GM12878 (cell line): ENCODE measurements around the gene SPARC. TPM values are rescaled to one million over a fixed set of nuclear protein-coding genes. Genes with fewer than 3 reads are reported as not detected.

Source experiments
- ATAC-seq: fragments of 200-7000 bp; cut with Tn5 transposase; 3 replicates; pipeline ENCODE4 v1.9.1; 2020; ENCODE audit warnings: mild to moderate bottlenecking, moderate library complexity
- BruUV-seq: library from RNA; stranded (reverse); fragments of 400-500 nt; replicated peaks from 2 replicates; lab custom pipeline; 2021; lab: Mats Ljungman, UMichigan
- CTCF ChIA-PET: fragments of 300-600 bp; sonication (Branson Sonifier 250); formaldehyde crosslinking; extraction: SDS; loops from one replicate; lab custom pipeline; 2021; ENCODE audit warnings: inconsistent platforms; lab: Yijun Ruan, JAX
- POLR2A ChIA-PET: fragments of 350-600 bp; formaldehyde crosslinking; extraction: SDS; loops from one replicate; lab custom pipeline; 2021; ENCODE audit warnings: inconsistent platforms; lab: Charles Lee
- RAD21 ChIA-PET: fragments of 300-600 bp; sonication (Branson Sonifier 250); formaldehyde crosslinking; loops from one replicate; lab custom pipeline; 2023; ENCODE audit warnings: antibody characterized with exemption; ENCODE audit not compliant: unreplicated experiment; lab: Charles Lee
- SMC1A ChIA-PET: fragments of 300-600 bp; sonication (Branson Sonifier 250); formaldehyde crosslinking; loops from one replicate; lab custom pipeline; 2023; ENCODE audit not compliant: unreplicated experiment, uncharacterized antibody; lab: Charles Lee
- DNase-seq: peaks from one replicate; pipeline ENCODE4 v3.0.0-alpha.2; 2011; ENCODE audit warnings: low read depth, low spot score
- FAIRE-seq: peaks from 3 replicates; lab custom pipeline; 2011; peaks lifted over from hg19 to GRCh38; lab: Jason Lieb, UNC
- H2AFZ ChIP-seq: 2 replicates; pipeline ENCODE4 v1.6.0; 2011; ENCODE audit warnings: low read depth, low read length, control low read depth; ENCODE audit not compliant: control insufficient read depth
- H3K27ac ChIP-seq: 2 replicates; pipeline ENCODE4 v1.5.1; 2011; ENCODE audit warnings: control low read depth; ENCODE audit not compliant: control insufficient read depth, insufficient read depth
- H3K27me3 ChIP-seq, 2 experiments: replicated peaks in 1 of 2; 2 replicates each; pipeline versions ENCODE4 v1.6.0 to v1.6.1; 2011; ENCODE audit warnings: low read length in 1 of 2; ENCODE audit not compliant: control insufficient read depth in 2 of 2, insufficient read depth in 2 of 2
- H3K36me3 ChIP-seq, 2 experiments: 2 replicates each; pipeline ENCODE4 v1.5.1; 2011; ENCODE audit warnings: low read length in 1 of 2; ENCODE audit not compliant: control insufficient read depth in 2 of 2, insufficient read depth in 2 of 2
- H3K4me1 ChIP-seq: 2 replicates; pipeline ENCODE4 v1.6.1; 2011; ENCODE audit warnings: mild to moderate bottlenecking, low read length, moderate library complexity, mixed read lengths; ENCODE audit not compliant: control insufficient read depth, insufficient read depth
- H3K4me2 ChIP-seq: 2 replicates; pipeline ENCODE4 v1.6.0; 2011; ENCODE audit warnings: control low read depth; ENCODE audit not compliant: control insufficient read depth, insufficient read depth
- H3K4me3 ChIP-seq: fragments of 200-600 bp; sonication (generic); 2 replicates; pipeline ENCODE4 v1.5.1; 2016
- H3K79me2 ChIP-seq: 2 replicates; pipeline ENCODE4 v1.6.0; 2011; ENCODE audit warnings: low read length; ENCODE audit not compliant: control insufficient read depth, insufficient read depth
- H3K9ac ChIP-seq: 2 replicates; pipeline ENCODE4 v1.8.0; 2011; ENCODE audit warnings: low read length, control low read depth, mixed read lengths; ENCODE audit not compliant: control insufficient read depth, insufficient read depth
- H3K9me3 ChIP-seq: replicated peaks from 3 replicates; pipeline ENCODE4 v1.5.1; 2011; ENCODE audit warnings: mild to moderate bottlenecking, low read length; ENCODE audit not compliant: control insufficient read depth, insufficient read depth
- H4K20me1 ChIP-seq: 2 replicates; pipeline ENCODE4 v1.6.0; 2011; ENCODE audit not compliant: control insufficient read depth, insufficient read depth
- ATF2 ChIP-seq: IDR thresholded peaks from 2 replicates; pipeline ENCODE4 v1.6.1; 2012; ENCODE audit warnings: low read length, inconsistent platforms
- BCL3 ChIP-seq: IDR thresholded peaks from 2 replicates; pipeline ENCODE4 v1.6.1; 2011; ENCODE audit warnings: borderline replicate concordance, low read depth, mild to moderate bottlenecking, moderate library complexity, low read length; ENCODE audit not compliant: insufficient read depth, poor library complexity, severe bottlenecking
- CBFB ChIP-seq: IDR thresholded peaks from 2 replicates; pipeline ENCODE4 v1.6.1; 2016; ENCODE audit warnings: antibody characterized with exemption, low read depth
- GATAD2B ChIP-seq: fragments of 450-650 bp; conservative IDR thresholded peaks from 2 replicates; pipeline ENCODE4 v1.6.1; 2017; ENCODE audit warnings: low read depth, mild to moderate bottlenecking, moderate library complexity
- IRF4 ChIP-seq: IDR thresholded peaks from 2 replicates; pipeline ENCODE4 v1.6.1; 2011; ENCODE audit warnings: low read depth, low read length
- MEF2A ChIP-seq: IDR thresholded peaks from 2 replicates; pipeline ENCODE4 v1.6.1; 2011; ENCODE audit warnings: low read depth, mild to moderate bottlenecking, low read length, moderate library complexity; ENCODE audit not compliant: insufficient read depth
- MXI1 ChIP-seq: fragments of 150-350 bp; IDR thresholded peaks from 2 replicates; pipeline ENCODE4 v1.6.1; 2011; ENCODE audit warnings: low read depth, mild to moderate bottlenecking, inconsistent platforms, low read length, improper control_type of control experiment
- NR2C1 ChIP-seq: fragments of 450-650 bp; IDR thresholded peaks from 2 replicates; pipeline ENCODE4 v1.6.1; 2017; ENCODE audit warnings: antibody characterized with exemption, mild to moderate bottlenecking, moderate library complexity
- NRF1 ChIP-seq: conservative IDR thresholded peaks from 2 replicates; pipeline ENCODE4 v1.6.1; 2011; ENCODE audit warnings: mild to moderate bottlenecking, low read depth, low read length, improper control_type of control experiment
- PML ChIP-seq: IDR thresholded peaks from 2 replicates; pipeline ENCODE4 v1.6.1; 2012; ENCODE audit warnings: low read length, inconsistent platforms
- POLR2AphosphoS5 ChIP-seq: IDR thresholded peaks from 2 replicates; pipeline ENCODE4 v1.6.1; 2011; ENCODE audit warnings: mild to moderate bottlenecking, low read length, inconsistent platforms
- RELA ChIP-seq: fragments of 450-650 bp; IDR thresholded peaks from 2 replicates; pipeline ENCODE4 v1.8.0; 2014; ENCODE audit warnings: borderline replicate concordance; ENCODE audit not compliant: partially characterized antibody
- SMC3 ChIP-seq: IDR thresholded peaks from 2 replicates; pipeline ENCODE4 v1.6.1; 2011; ENCODE audit warnings: low read length, improper control_type of control experiment, borderline replicate concordance
- STAT1 ChIP-seq: fragments of 450-650 bp; conservative IDR thresholded peaks from 2 replicates; pipeline ENCODE4 v1.6.1; 2014; ENCODE audit warnings: antibody characterized with exemption, mild to moderate bottlenecking
- STAT3 ChIP-seq: IDR thresholded peaks from 2 replicates; pipeline ENCODE4 v1.6.1; 2011; ENCODE audit warnings: low read depth, low read length, improper control_type of control experiment
- TCF7 ChIP-seq: IDR thresholded peaks from 2 replicates; pipeline ENCODE4 v1.6.1; 2014; ENCODE audit warnings: antibody characterized with exemption, borderline replicate concordance
- WGBS: methylation state at CpG from one replicate; pipeline ENCODE4 v1.1.6; 2016; ENCODE audit warnings: low lambda C conversion rate; ENCODE audit not compliant: insufficient replicate concordance, insufficient coverage; ENCODE audit errors: missing lambda C conversion rate; 5-methylcytosine and 5-hydroxymethylcytosine counted together
- in situ Hi-C: fragments of 300-500 bp; cut with MboI; formaldehyde crosslinking; loops from 9 replicates; pipeline ENCODE4 v1.14.3; 2018; ENCODE audit warnings: mixed read lengths
- intact Hi-C: fragments of 100-400 bp; cut with micrococcal nuclease; formaldehyde crosslinking; loops from one replicate; pipeline ENCODE4 v1.14.2; 2022; ENCODE audit not compliant: unreplicated experiment
- polyA plus RNA-seq, 11 experiments: library from polyadenylated mRNA; depleted of rRNA in 4 of 11; unstranded in 6 of 11; stranded (reverse) in 5 of 11; fragments of >200 nt; fragmentation: Nextera tagmentation in 4 of 11; fragmentation: Illumina TruSeq in 1 of 11; extraction: Ambion mirVana in 4 of 11; extraction: Trizol in 1 of 11; gene quantifications; 1 replicate in 1 of 11; 2 replicates in 10 of 11; pipeline versions ENCODE4 v1.2.1 to v1.2.3, GENCODE V29; 2011 to 2016; ENCODE audit warnings: inconsistent platforms in 2 of 11, missing spikeins in 2 of 11, low read depth in 1 of 11
- total RNA-seq, 4 experiments: library from RNA; depleted of rRNA in 3 of 4; stranded (reverse); fragments of >200 nt in 3 of 4; fragmentation: Illumina TruSeq in 1 of 4; extraction: Trizol in 1 of 4; gene quantifications; 2 replicates each; pipeline versions ENCODE4 v1.2.1 to v1.2.3, GENCODE V29; 2013 to 2021
- TF ChIP-seq, protein P1 (sequence below): IDR thresholded peaks from 2 replicates; pipeline ENCODE4 v1.6.1; 2012; ENCODE audit warnings: low read depth, low read length, improper control_type of control experiment
- TF ChIP-seq, protein P2 (sequence below): IDR thresholded peaks from 2 replicates; pipeline ENCODE4 v1.6.1; 2012; ENCODE audit warnings: mild to moderate bottlenecking, low read depth, low read length

The SPARC gene
- total and polyA plus RNA-seq, 10 of the 15 experiments (the other 5 are each of a cell fraction or from before 2014, with no cell fraction given), result 29.6 to 154 (median 57.0) TPM

GRCh38 chr5:151670953-151671636 lies 15.6 kb downstream of the SPARC start:
- H3K4me3 ChIP-seq, result no peak overlapping the region
- no peaks in the 10 kb centered on the region for H3K79me2 ChIP-seq
- POLR2A ChIA-PET, result interaction anchor here (1.0 kb wide), 1 partner anchor 11 kb away, joined by 3 read pairs; no protein-coding TSS in a partner anchor
- SMC1A ChIA-PET, result interaction anchor here (1.0 to 1.3 kb wide), 3 partner anchors 10 to 49 kb away, joined by 3 to 8 read pairs (median 4); no protein-coding TSS in a partner anchor
- BruUV-seq, result no TSS peak
- FAIRE-seq, result no peak
- in situ Hi-C loops, result no loop called here
- no peak overlapping the region for H2AFZ ChIP-seq
- no peaks in the 10 kb centered on the region for H3K9me3 ChIP-seq
- no peak for ATAC-seq
- intact Hi-C loops, result no loop called here
- no peaks in the 10 kb centered on the region for H3K27me3 ChIP-seq
- H4K20me1 ChIP-seq, result no peaks in the 10 kb centered on the region
- RAD21 ChIA-PET, result interaction anchor here (0.8 to 1.2 kb wide), 3 partner anchors 19 to 224 kb away, joined by 3 to 4 read pairs (median 4); partner anchors contain the start of gene SLC36A1
- no peak overlapping the region for H3K27ac ChIP-seq
- CTCF ChIA-PET, result interaction anchor here (0.6 to 1.2 kb wide), 5 partner anchors 12 to 65 kb away, joined by 3 to 5 read pairs (median 3); no protein-coding TSS in a partner anchor
- no peak overlapping the region for H3K9ac ChIP-seq
- peaks cover 2 to 13% of the 10 kb centered on the region in 2 experiments for H3K36me3 ChIP-seq
- DNase-seq, result no peak
- WGBS, result 55% methylated on average over 6 of the region's 6 CpGs
- peaks cover 10% of the 10 kb centered on the region; the same call in 1 of the 2 replicates for H3K4me1 ChIP-seq
- H3K4me2 ChIP-seq, result no peak overlapping the region
- TF ChIP-seq POLR2AphosphoS5, result no peak
- TF ChIP-seq RELA, result no peak
- no peak for TF ChIP-seq IRF4
- no peak for TF ChIP-seq STAT1
- TF ChIP-seq NRF1, result no peak
- no peak for TF ChIP-seq STAT3
- no peak for TF ChIP-seq NR2C1
- no peak for TF ChIP-seq PML
- no peak for TF ChIP-seq MEF2A
- TF ChIP-seq GATAD2B, result no peak
- no peak for TF ChIP-seq TCF7
- no peak for TF ChIP-seq SMC3
- no peak for TF ChIP-seq BCL3
- no peak for TF ChIP-seq ATF2
- TF ChIP-seq, protein P1, sequence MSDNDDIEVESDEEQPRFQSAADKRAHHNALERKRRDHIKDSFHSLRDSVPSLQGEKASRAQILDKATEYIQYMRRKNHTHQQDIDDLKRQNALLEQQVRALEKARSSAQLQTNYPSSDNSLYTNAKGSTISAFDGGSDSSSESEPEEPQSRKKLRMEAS, result no peak
- no peak for TF ChIP-seq MXI1
- no peak for TF ChIP-seq CBFB
- TF ChIP-seq, protein P2, sequence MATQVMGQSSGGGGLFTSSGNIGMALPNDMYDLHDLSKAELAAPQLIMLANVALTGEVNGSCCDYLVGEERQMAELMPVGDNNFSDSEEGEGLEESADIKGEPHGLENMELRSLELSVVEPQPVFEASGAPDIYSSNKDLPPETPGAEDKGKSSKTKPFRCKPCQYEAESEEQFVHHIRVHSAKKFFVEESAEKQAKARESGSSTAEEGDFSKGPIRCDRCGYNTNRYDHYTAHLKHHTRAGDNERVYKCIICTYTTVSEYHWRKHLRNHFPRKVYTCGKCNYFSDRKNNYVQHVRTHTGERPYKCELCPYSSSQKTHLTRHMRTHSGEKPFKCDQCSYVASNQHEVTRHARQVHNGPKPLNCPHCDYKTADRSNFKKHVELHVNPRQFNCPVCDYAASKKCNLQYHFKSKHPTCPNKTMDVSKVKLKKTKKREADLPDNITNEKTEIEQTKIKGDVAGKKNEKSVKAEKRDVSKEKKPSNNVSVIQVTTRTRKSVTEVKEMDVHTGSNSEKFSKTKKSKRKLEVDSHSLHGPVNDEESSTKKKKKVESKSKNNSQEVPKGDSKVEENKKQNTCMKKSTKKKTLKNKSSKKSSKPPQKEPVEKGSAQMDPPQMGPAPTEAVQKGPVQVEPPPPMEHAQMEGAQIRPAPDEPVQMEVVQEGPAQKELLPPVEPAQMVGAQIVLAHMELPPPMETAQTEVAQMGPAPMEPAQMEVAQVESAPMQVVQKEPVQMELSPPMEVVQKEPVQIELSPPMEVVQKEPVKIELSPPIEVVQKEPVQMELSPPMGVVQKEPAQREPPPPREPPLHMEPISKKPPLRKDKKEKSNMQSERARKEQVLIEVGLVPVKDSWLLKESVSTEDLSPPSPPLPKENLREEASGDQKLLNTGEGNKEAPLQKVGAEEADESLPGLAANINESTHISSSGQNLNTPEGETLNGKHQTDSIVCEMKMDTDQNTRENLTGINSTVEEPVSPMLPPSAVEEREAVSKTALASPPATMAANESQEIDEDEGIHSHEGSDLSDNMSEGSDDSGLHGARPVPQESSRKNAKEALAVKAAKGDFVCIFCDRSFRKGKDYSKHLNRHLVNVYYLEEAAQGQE, result no peak
